WI38 (cell line): Measurements from ENCODE around the gene ACHE.
A peak's percentile ranks its signal among the peaks of the same experiment; 100 is the strongest.

ENCODE experiments used
- H3K4me3 ChIP-seq: 2 replicates; pipeline ENCODE4 v1.5.1; 2011; ENCODE audit warnings: low read depth, mild to moderate bottlenecking, control low read depth, low read length
- CTCF ChIP-seq: IDR thresholded peaks from 2 replicates; pipeline ENCODE4 v1.5.1; 2012; ENCODE audit warnings: low read depth, mild to moderate bottlenecking, control low read depth, low read length

The ACHE gene

GRCh38 chr7:100901921-100902332 is 6.2 kb upstream of the ACHE start:
- no peak overlapping the region for H3K4me3 ChIP-seq
- no peak for TF ChIP-seq CTCF

GRCh38 chr7:100900978-100901377 is 5.3 kb upstream of the ACHE start:
- H3K4me3 ChIP-seq = no peak overlapping the region
- TF ChIP-seq CTCF = no peak

- H3K4me3 ChIP-seq = no peak overlapping the region
- no peak for TF ChIP-seq CTCF
Measured at GRCh38 chr7:100899432-100899831, 3.7 kb upstream of the ACHE start.

- H3K4me3 ChIP-seq = no peak overlapping the region
- TF ChIP-seq CTCF = no peak
Measured at GRCh38 chr7:100897772-100898454, 2.2 kb upstream of the ACHE start.

GRCh38 chr7:100896732-100897608 is 1.3 kb upstream of the ACHE start:
- no peak overlapping the region for H3K4me3 ChIP-seq
- TF ChIP-seq CTCF = peak; percentile 65

GRCh38 chr7:100895956-100896731 is 456 bp upstream of the ACHE start:
- no peak overlapping the region for H3K4me3 ChIP-seq

More at GRCh38 chr7:100895956-100896731, 456 bp upstream of the ACHE start:
- TF ChIP-seq CTCF = no peak
